ENCODE results near the gene SIGLEC6. TPM values are rescaled to one million over a fixed set of nuclear protein-coding genes. Genes with fewer than 3 reads are reported as not detected.

Gene SIGLEC6
- total RNA-seq, 1 experiment from 2014 or later: not detected

DNA sequence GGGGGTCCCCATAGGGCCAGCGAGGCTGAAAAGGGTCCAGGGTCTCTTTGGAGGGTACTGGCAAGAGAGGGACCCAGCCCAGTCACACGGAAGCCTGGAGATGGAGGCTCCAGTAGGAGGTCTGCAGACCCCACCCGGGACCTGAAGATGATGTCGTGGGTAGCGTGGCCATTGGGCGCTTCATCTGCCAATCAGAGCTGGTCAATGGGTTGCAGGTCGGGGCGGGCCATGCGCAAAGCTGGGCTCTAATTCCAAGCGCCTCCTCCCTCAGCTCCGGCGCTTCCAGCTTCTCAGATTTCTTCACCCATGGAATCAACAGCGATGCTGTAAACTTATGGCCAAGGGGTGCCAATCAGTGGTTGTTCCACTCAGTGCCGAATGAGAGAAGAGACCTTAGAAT lies 40.8 kb downstream of the SIGLEC6 start:
- no peak for DNase-seq (ENCODE audit: low read depth)
- in situ Hi-C loops (cut with HindIII; ENCODE audit: low pct_unique_long_range_greater_than_20kb, low sequenced_read_pairs): no loop called here

DNA sequence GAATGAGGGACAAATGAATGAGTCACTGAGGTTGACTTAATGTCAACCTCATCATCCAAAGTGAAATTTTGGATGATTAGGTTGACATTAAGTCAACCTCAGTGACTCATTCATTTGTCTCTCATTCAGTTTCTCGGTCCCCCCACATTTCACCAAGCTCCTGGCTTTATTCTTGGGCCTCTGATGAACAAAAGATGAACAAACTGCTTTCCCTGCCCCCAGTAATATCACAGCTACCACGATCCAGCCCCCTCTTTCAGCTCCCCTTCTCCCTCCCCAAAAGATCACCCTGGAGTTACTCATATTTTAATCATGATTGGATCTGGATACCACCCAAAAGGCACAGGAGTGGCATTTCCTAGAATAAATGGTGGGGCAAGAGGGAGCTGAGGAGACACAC lies 42.4 kb downstream of the SIGLEC6 start:
- DNase-seq (ENCODE audit: low read depth): no peak
- in situ Hi-C loops (cut with HindIII; ENCODE audit: low pct_unique_long_range_greater_than_20kb, low sequenced_read_pairs): no loop called here

DNA sequence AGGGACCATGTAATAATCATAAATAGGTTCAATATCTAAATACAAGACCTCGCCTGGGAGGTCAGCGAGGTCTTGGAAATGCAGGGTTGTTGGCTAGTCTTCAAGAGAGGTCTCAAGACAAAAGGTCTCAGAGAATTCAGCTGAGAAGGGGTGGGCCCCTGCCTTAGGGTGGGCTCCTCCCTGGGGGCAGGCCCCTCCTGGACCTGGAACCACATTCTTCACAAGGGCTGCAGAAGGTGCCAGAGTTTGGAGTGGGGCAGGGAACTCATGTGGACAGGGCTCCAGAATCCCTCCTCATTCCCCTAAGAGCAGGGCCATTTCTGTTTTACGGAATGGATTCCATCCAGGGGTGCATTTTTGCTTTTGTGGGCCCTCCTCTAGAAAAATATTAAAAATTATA lies 43.0 kb downstream of the SIGLEC6 start:
- in situ Hi-C loops (cut with HindIII; ENCODE audit: low pct_unique_long_range_greater_than_20kb, low sequenced_read_pairs): no loop called here

DNA sequence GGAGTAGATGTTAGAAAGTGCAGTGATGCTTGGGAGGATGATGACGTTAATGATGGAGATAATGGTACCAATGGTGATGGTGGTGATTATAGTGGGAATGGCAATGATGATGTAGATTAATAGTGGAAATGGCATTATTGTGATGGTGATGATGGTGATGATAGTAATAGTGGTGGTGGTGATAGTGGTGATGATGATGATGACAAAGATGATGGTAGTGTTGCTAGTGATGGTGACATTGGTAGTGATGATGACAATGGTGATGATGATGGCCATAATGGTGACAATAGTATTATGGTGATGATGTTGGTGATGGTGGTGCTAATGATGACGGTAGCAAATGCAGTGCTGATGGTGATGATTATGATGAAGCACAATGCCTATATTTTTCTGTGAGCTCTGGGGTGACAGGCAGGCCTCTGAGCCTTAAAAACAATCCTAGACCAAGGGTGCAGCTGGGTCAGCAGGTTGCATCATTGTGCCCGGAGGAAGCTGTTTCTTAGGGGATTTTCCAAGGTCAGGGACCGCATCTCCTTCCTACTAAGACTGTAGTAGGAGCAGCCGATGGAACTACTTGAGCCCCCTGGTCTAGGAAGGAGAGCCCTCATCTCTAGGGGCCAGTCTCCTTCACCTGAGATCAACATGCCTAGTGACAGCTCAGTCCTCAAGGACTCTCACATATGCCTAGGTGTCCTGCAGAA lies 45.4 kb downstream of the SIGLEC6 start:
- in situ Hi-C loops (cut with HindIII; ENCODE audit: low pct_unique_long_range_greater_than_20kb, low sequenced_read_pairs): no loop called here
- DNase-seq (ENCODE audit: low read depth): no peak

More for the DNA sequence above, 43.0 kb downstream of the SIGLEC6 start:
- no peak for DNase-seq (ENCODE audit: low read depth)

DNA sequence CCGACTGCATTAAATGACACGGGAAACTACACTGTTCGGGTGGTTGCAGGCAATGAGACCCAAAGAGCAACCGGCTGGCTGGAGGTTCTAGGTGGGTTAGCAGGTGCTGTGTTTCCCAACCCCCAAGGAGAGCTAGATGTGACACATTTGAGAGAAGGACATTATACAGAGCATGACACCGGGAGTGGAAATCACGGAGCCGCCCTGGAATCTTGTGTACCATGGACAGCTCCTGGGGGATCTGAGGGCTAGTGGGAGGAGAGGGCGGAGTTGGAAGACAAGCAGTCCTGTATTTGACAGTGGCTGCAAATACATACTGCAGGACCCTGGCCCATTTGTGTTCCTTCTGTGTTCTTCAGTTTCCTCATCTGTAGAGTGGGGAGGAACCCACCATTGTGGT lies 50.9 kb downstream of the SIGLEC6 start:
- in situ Hi-C loops (cut with HindIII; ENCODE audit: low pct_unique_long_range_greater_than_20kb, low sequenced_read_pairs): no loop called here

DNA sequence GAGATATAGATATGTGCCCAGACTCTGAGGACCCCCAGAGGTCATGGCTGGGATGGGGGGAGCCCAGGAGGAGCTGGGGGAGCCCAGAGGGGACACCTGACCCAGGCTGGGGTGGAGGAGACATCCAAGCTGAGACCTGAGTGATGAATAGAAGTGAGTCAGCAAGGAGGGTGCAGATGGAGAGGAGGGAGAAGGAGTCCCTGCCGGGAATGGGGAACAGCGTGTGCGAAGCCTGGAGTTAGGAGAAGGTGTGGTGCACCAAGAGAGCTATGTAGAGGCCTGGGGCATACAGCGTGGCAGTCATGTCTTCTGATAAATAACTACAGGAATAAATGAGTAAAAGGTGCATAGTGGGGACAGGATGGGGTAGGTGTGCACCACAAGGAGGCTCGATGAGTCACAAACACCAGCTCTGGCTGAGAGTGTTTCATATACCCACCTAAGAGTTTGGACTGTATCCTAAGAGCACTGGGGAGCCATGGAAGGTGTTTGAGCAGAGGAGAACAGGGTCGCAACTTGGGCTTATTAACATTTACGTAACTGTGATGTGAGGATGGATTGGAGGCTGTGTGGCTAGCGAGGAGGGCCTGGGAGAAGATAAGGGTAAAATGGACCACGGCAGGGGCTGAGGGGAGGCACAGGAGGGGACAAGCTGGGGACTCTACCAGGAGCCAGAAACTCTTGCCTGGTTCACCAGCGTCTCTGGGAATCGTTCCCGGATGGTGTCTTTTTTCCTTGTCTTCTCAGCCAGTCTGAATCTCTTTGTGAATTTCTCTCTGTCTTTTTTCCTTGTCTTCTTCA lies 51.7 kb downstream of the SIGLEC6 start:
- in situ Hi-C loops (cut with HindIII; ENCODE audit: low pct_unique_long_range_greater_than_20kb, low sequenced_read_pairs): no loop called here
- DNase-seq (ENCODE audit: low read depth): no peak

More for the DNA sequence above, 50.9 kb downstream of the SIGLEC6 start:
- peak; percentile 42 for DNase-seq (ENCODE audit: low read depth)

DNA sequence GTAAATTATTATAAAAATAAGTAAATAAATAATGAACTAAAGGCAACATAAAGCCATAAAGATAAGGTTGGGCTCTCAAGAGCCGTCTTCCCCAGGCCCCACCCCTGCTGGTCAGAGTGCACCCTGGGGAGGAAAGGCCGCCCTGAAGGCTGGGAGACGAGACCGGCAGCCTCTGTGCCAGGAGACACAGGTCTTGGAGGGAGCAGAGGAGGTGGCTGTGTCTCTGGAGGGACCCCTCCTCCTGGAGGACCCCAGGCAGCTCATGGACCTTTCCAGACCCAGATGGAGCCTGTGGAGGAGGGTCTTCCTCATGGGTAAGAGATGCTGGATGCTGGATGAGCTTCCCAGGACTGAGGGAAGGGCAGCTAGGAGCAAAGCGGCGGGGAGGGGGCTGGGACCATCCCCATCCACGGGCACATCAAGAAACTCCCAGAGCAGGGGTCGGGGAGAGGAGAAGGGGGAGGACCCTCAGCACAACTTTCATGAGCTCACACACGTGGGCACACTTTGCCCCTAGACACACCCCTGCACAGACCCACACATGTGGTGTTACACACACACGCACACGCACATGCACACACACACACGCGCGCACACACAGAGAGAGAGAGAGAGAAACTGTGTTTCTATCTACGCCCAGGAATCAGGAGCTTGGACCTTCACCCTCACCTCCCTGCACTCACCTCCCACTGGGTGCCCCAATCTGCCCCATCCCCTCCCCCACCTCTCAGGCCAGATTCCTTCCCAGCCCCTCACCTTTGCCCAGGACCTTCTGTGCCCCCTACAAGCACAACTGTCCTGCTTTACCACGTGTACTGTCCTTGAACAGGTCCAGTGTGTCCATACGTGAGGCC lies 52.9 kb downstream of the SIGLEC6 start, which contains the start of gene CEACAM18:
TSS of gene CEACAM18 (plus strand) at position 159 of the 854 bp plus-strand sequence.
- DNase-seq (ENCODE audit: low read depth): no peak
- in situ Hi-C loops (cut with HindIII; ENCODE audit: low pct_unique_long_range_greater_than_20kb, low sequenced_read_pairs): no loop called here

DNA sequence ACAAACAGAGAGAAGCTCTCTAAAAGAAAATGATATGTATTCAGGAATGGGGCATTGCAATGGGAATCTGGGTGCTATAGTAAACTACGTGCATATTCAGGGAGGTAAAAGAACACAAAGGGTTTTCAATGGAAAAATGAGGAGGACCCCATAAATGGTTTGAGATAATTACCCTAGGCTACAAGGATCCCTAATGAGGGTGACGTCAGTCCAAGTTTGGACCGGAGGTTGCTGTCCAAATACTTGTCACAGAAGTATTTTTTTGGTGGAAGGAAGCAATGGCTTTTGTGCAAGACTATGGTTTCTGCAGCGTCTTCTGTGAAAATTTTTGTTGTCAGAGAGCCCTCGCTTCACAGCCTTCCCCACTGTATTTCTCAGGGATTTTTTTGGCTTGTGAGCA lies 54.1 kb downstream of the SIGLEC6 start:
- in situ Hi-C loops (cut with HindIII; ENCODE audit: low pct_unique_long_range_greater_than_20kb, low sequenced_read_pairs): no loop called here
- DNase-seq (ENCODE audit: low read depth): no peak

DNA sequence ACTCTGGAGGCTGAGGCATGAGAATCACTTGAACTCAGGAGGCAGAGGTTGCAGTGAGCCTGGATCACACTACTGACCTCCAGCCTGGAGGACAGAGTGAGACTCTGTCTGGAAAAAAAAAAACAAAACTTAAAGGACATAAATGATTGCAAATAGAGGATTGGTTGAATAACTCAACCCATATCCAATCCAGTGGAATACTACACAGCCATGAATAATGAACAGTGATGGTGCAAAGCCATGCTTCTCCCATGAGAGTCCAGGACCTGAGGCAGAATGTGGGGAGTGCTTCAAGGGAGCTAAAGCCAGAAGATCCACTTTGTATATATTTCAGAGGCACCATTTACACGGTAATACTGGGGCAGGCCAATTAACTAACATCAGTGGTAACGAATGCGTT lies 55.3 kb downstream of the SIGLEC6 start:
- in situ Hi-C loops (cut with HindIII; ENCODE audit: low pct_unique_long_range_greater_than_20kb, low sequenced_read_pairs): no loop called here
- no peak for DNase-seq (ENCODE audit: low read depth)

DNA sequence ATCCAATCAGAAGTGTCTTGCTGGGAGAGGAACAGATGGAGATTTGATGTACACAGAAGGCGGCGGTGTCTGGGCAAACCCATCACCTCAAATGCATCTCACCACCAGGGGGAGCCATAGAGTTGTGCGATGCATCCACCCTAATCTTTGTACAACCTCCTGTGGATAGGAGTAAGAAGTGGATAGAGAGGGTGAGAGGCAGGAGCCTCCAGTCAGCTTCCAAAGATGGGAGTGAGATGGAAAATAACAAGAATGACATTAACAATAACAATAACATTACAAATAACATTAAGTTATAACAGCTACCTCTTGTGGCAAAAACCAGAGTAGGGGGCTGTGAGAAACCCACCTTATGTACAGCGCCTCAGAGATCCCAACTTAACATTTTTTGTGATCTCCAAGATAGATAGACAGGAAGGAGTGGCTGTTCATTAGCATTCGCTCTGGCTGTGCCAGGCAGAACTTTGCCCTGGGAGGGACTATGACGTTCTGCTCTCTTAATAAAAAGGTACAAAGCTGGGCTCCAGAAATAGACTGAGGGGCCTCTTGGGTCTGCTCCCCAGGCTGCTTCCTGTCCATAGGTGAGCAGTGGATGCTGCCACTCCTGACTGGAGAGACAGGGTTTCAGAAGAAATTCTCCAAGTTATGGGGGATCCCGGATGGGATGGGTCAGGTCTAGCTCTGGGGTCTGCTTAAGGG lies 58.3 kb downstream of the SIGLEC6 start:
- in situ Hi-C loops (cut with HindIII; ENCODE audit: low pct_unique_long_range_greater_than_20kb, low sequenced_read_pairs): no loop called here
- peak; percentile 40 for DNase-seq (ENCODE audit: low read depth)

DNA sequence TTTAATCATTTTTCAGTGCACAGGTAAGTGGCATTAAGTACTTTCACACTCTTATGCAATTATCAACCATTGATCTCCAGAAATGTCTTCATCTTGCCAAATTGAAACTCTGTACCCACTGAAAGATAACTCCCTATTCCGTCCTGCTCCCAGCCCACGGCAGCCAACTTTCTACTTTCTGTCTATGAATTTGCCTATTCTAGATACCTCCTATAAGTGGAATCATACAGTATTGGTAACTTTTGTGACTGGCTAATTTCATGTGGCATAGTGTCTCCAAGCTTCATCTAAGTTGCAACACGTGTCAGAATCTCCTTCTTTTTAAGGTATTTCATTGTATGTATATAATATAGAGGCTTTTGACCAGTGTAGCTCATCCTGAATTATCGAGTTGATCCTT lies 58.9 kb downstream of the SIGLEC6 start:
- DNase-seq (ENCODE audit: low read depth): no peak

DNA sequence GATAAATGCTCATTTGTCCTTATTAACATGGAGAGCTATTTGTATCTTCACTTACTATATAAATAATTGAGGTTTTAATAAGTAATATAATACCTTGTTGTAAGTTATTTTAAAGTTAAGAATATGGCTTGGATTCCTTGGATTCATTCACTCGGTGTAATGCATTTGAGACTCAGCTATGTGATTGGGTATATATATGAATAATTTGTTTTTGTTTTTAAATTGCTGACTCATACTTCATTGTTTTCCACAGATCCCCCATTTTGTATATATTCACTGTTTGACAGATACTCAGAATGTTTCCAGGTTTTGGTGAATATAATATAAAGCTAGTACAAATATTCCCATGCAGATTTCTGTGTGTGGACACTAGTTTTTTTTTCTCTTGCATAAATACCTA lies 59.9 kb downstream of the SIGLEC6 start:
- in situ Hi-C loops (cut with HindIII; ENCODE audit: low pct_unique_long_range_greater_than_20kb, low sequenced_read_pairs): no loop called here
- no peak for DNase-seq (ENCODE audit: low read depth)

More for the DNA sequence above, 58.9 kb downstream of the SIGLEC6 start:
- in situ Hi-C loops (cut with HindIII; ENCODE audit: low pct_unique_long_range_greater_than_20kb, low sequenced_read_pairs): no loop called here

DNA sequence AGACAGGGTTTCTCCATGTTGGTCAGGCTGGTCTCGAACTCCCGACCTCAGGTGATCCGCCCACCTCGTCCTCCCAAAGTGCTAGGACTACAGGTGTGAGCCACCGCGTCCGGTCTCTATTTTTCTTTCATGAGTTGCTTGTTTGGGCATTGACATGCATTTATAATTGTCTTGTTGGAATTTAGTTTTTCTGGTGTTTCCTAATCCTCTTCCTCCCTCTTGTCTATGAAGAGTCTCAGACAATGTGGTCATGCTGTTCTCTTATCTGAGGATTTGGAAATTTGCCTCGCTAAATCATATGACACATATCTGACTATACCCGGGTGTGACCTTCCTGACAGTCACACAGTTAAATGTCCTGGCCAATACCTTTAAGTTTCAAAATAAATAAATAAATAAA lies 60.5 kb downstream of the SIGLEC6 start:
- in situ Hi-C loops (cut with HindIII; ENCODE audit: low pct_unique_long_range_greater_than_20kb, low sequenced_read_pairs): no loop called here
- no peak for DNase-seq (ENCODE audit: low read depth)

DNA sequence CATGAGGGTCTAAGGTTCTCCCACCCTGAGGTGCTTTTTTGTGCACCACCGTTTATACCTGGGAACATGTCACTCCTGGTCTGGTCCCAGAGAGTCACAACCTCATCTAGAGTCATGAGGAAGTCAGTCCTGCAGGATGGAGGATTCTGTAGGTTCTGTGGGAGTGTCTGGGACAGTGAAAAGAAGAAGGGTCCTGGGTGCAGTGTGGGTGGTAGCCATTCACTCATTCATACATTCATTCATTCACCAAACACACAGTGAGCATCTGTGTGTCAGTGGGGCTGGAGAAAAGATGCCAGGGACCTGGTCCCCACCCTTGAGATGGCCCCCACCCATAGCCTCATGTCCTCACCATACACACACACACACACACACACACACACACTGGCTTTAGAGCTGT lies 61.8 kb downstream of the SIGLEC6 start:
- no peak for DNase-seq (ENCODE audit: low read depth)
- in situ Hi-C loops (cut with HindIII; ENCODE audit: low pct_unique_long_range_greater_than_20kb, low sequenced_read_pairs): no loop called here

DNA sequence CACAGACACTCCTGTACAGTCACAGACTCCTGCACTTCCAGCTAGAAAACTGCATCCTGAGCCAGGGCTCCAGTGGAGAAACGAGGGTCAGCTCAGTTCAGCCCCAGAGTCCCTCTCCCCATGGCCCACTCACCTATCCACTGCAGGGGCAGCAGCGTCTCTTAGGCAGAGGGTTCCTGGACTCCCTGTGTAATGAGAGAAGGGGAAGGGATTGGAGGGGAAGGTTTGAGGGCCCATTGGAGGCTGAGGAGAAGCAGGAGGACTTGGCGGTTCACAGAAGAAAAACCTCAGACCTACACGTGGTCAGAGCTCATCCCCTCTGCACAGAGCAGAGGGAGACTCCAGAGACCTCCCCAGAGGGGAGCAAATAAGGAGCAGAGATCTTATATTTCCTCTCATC lies 62.3 kb downstream of the SIGLEC6 start:
- in situ Hi-C loops (cut with HindIII; ENCODE audit: low pct_unique_long_range_greater_than_20kb, low sequenced_read_pairs): no loop called here
- DNase-seq (ENCODE audit: low read depth): no peak

DNA sequence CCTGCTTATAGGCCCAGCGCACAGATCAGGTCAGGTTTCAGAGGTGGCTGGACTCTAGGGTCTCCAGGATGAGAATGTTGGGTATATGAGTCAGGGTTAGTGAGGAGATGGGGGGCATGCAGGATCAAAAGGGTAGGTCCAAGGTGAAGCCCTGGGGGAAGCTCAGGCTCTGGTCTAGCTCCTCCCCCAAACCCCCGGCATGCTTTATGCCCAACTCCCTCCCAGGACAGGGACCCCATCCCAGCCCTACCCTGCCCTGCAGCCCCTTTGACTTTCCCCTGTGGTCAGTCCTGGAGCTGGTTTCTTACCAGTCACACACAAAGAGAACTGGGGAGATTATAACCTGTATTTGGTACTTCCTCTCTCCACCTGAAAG lies 62.9 kb downstream of the SIGLEC6 start:
- DNase-seq (ENCODE audit: low read depth): no peak
- in situ Hi-C loops (cut with HindIII; ENCODE audit: low pct_unique_long_range_greater_than_20kb, low sequenced_read_pairs): no loop called here

DNA sequence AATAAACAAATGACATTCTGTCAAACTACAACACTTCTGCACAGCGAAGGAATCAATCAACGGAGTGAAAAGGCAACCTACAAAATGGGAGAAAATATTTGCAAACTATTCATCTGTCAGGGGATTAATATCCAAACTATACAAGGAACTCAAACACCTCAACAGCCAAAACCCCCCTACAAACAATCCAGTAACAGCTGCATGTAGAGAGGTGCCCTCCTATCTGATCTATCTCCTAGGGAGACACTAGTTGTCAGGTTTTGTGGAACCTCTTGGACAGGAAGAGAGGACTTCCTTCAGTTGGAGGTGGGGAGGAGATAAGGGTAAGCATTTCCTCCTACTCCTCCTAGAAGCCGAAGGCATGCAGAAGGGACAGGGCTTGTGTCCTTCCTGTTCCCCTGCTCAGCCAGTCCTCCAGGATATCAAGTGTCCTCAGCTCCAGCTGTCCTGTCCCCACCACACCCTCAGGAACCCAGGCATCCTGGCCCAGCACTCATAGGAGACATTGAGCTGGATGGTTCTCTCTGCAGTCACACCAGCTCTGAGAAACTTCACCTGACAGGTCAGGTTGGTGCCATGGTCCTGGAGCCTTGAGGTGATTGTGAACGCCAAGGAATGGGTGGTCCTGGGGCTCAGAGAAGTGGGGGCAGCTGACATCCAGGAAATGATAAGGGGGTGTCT lies 63.5 kb downstream of the SIGLEC6 start:
- in situ Hi-C loops (cut with HindIII; ENCODE audit: low pct_unique_long_range_greater_than_20kb, low sequenced_read_pairs): no loop called here

More for the DNA sequence above, 63.5 kb downstream of the SIGLEC6 start:
- no peak for DNase-seq (ENCODE audit: low read depth)

Data from Caki2 (cell line).